Fibroblast of skin of back (primary cell): ENCODE measurements around the gene MAPK7.
"Not testable (repeated sequence)": the region's sequence is repeated elsewhere in the genome, so short reads cannot be mapped to it uniquely, and the experiment has no call there.

Experiments
- DNase-seq: peaks from one replicate; pipeline ENCODE4 v3.0.0-alpha.2; 2013

The MAPK7 gene

DNA sequence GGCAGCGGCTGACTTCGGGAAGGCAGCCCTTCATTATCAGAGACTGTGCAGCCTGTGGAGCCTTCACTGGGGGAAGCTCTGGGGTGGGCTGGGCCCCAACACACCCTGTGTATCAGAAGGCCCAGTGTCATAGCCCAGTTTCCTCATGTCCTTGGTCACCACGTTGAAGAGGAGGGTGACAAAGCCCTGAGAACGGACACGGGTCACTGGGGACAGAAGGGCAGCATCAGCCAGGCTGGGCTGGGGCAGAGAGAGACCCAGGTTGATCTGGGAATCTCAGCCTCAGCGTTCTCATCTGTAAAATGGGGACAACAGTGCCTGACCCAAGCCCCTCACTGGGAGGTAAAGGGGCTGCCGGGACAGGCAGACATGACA, 35.1 kb upstream of the MAPK7 start:
- no peak for DNase-seq

DNA sequence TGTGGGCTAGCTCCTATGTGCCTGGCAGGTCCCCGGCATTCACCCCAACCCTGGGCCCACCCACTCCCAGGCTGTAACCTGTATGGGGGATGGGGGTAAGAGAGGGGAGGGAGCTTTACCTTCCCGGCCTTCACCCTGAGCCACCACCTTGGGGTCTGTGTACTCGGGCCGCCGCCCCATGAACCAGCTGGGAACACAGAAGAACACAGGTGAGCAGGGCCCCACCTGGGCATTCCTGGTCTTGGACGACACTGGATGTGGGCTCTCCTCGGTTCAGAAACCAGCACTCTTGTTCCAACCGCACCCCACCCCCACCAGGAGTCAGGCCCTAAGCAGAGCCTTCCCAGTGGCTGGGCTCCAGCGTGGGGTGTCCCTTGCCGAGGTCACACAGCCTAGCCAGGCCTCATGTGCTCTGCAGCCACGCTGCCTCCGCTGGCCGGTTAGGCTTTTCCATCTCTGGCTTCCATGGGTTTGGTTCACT, 34.6 kb upstream of the MAPK7 start:
- no peak for DNase-seq

DNA sequence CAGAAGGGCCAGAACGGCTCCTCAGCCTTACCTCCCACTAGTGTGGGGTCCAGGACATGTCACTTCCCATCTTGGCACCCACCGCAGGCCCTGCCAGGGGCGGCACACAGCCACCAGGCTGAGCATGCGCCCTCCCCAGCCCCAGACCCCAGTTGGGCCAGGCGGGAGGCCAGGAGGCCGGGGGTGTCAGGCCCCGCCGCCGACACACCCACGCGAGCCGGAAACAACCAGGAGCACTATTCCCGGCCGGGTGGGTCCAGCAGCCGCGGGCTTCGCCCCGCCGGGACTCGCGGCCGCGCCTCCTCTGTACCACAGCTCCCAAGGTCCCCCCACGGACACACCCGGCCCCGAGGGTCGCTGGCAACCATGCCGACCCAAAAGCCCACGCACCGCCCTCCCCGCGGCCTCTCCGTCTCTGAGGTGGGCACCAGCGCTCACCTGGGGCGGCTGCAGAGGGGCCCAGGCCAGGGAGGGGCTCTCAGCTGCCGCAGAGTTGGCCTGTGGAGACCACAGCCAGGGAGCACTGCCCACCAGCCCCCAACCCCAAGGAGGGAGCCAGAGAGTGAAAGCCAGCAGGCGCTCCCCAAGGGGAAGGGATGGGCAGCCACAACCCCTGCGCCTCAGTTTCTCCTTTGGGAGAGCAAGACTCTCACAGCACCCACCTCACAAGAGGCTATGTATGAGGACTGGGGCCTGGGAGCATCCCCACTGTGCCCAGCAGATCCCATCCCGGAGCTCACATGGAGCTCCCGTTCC, 33.8 kb upstream of the MAPK7 start:
- DNase-seq, result no peak

DNA sequence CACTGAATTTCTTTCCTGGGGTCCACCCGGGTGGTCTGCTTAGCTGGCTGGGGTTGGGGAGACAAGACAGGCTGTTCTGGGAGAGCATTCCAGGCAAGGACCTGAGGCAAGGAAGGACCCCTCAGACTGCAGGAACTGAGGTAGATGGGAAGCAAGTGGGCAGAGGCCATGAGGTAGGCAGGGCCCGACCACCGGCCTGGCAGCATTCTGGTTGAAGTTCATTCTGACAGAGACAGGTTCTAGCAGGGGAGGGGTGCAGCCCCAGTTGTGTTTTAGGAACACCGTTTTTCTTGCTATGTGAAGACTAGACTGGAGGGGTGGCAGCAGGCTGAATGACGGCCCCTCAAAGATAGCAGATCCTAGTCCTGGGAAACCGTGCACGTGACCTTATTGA, 33.2 kb upstream of the MAPK7 start:
- no peak for DNase-seq

DNA sequence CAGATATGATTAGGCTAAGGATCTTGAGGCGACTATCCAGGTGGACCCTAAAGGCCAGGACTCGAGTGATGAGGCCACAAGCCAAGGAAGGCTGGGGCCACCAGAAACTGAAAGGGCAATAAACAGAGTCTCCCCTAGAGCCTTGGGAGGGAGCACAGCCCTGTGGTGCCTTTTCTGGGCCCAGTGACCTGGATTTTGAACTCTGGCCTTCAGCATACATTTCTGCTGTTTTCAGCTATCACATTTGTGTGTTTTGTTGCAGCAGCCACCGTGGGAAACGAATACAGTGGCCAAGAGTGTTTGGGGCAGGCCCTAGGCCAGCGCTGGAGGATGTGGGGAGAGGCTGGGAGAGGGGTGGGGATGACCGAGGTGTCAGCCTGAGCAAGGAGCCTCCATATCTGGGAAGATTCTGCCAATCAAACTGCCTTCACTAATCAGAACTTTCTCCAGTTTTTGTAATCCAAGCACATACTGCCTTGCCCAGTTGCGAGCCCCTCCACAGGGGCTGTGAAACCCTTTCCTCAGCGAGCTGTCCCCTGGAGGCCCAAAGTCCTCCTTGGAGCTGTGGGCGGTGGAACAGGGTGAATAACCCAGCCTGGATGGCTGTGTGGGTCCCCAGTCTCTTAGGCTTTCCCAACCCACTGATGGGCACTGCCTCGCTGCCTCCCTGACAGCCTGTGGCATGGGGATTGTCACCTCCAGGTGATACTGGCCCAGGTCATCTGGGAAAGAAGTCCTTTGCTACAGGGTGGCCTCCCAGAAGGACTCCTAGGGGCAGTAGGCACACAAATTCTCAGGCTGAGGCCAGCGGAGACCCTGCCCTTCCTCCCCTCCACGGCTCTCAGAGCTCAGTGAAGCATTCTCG, 32.6 kb upstream of the MAPK7 start:
- DNase-seq, result no peak

DNA sequence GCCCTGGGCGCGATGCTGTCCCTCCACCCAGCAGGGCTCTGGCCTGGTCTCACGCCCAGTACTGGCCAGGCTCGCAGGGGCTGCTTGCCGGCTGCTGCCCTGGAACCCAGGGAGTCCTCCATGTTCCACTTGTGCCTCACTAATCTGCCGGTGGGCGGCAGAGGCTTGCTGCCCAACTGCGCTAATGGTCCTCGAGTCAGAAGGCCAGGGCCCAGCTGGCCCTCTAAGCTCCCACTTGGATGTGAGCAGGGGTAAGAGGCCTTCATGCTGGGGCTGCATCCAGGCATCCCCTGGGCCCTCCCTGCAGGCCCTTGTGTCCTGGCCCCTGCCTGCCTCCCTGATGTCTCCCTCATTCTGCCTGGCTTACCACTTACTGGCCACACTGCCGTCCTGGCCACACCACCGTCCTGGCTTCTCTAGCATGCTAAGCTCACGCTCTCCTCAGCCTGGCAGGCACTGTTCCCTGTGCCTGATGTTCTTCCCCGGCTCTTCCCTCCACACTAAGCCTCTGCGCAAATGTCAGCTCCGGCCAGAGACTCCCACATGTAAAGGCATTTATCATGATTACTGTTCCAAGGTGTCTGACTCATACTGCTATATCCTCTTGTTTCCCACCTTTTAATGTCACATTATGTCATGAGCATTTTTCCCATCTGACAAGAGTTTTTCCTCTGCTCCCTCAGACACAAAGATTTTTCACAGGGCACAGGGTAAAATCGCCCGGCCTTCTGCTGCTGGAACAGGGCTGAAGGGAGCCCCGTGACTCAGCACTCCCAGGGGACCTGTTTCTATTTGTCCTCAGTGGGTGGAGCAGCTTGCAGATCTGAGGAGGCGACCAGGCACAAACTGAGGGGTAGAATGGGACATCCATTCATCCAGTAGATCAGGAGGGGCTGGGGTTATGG, 31.7 kb upstream of the MAPK7 start:
- peak; percentile 91 for DNase-seq

DNA sequence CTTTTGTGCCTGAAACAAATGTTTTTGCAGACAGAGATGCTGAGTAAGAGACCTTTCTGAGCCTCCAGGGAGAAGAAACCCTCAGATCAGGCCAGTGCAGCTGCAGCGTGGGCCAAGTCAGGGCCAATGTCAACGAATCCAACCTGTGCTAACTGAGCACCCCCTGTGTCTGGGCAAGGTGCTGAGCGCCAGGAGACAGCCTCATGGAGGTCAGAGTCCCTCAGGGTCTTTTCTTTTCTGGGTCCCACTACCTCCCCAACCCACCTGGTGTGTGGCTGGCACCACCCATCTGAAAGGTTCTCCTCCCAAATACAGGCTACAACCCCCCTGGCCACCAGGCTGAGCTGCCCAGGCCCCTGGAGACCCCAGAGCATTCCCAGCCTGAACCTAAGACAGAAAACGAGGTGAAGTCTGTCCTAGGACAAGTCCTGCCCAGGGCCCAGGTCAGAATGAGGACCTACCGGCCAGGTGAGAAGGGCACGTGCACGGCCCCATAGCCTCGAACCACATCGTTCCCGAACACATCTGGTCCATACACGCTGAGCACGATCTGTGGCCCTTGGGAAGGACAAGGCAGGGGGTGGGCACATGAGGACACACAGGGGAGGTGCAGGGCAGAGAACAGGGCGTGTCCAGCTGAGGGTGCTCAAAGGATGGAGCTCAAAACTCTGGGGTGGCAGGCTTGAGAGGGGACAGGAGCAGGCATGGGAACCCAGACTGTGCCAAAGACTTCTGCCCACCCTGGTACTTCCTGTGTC, 30.8 kb upstream of the MAPK7 start:
- DNase-seq, result no peak

DNA sequence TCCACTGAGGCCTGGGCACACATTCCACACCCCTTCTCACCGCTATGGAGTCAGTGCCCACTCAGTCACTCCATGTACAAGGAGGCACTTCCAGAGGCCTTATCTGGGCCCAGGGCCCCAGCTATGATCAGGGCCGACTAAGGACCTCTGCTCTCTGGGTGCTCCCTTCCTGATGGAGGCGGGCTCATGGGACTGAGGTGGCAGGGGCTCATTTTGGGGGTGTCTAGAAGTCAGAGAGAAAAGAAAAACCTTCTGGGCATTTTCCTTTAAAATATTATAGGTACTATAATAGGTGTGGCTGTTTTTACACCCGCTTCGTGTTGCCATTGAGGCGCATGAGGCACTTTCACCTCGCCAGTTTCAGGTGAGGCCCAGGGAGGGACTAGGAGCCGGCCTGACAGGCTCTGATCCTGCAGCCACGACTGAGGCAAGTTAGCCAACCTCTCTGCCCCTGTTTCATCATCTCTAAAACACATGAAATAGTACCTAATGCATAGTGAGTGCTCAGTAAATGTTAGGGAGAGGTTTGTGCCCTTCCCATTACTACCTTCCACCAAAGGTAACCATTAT, 30.1 kb upstream of the MAPK7 start:
- no peak for DNase-seq

DNA sequence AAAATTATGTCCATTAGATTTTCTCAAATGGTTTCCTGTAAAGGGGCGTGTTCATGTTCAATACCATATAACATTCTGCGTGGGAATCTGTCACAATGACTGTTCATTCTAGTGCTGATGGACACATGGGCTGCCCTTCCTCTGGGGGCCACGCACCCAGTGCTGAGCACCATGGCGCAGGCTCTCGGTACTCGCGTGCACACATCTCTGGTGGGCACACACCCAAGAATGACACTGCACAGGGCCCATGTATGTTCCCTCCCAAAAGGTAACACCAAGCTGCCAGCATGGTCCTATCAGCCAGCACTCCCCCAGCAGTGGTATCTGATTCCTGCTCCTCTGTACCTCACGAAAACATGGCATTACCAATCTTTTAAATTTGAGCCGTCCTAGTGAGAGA, 29.5 kb upstream of the MAPK7 start:
- no peak for DNase-seq

DNA sequence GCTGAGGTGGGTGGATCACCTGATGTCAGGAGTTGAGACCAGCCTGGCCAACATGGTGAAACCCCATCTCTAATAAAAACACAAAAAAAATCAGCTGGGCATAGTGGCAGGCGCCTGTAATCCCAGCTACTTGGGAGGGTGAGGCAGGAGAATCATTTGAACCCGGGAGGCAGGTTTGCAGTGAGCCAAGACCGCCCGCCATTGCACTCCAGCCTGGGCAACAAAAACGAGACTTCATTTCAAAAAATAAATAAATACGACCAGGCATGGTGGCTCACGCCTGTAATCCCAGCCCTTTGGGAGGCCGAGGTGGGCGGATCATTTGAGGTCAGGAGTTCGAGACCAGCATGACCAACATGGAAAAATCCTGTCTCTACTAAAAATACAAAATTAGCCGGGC, 24.9 kb upstream of the MAPK7 start:
- not testable (repeated sequence) for DNase-seq

DNA sequence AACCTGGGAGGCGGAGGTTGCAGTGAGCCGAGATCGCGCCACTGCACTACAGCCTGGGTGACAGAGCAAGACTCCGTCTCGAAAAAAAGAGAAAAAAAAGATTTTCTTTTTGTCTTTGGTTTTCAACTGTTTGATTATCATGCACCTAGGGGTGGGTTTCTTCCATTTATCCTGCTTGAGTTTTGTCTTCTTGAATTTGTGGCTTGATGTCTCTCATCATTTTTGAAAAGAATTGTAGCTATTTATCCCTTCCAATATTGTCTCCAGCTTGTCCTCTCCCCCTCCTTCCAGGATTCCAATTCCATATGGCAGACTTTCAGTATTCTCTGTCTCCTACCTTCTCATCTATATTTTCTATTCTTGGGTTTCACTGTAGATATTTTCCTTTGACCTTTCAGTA, 23.6 kb upstream of the MAPK7 start:
- no peak for DNase-seq

DNA sequence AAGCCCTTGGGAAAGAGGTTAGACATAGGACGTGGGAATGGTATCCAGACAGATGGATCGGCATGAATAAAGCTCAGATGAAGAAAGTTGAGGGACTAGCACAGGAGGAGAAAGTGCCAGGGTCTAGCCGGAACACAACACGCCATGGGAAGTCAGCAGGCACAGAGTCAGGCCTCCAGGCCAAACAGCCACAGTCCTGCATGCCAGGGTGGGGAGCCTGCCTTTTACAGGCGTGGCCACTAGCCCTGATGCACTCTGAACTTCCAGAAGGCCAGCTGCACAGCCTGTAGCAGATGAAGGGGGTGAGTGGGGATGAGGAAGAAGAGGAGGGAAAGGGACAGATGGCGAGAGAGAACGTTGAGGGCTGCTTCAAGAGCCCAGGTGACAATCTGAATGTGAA, 20.9 kb upstream of the MAPK7 start:
- DNase-seq, result no peak

DNA sequence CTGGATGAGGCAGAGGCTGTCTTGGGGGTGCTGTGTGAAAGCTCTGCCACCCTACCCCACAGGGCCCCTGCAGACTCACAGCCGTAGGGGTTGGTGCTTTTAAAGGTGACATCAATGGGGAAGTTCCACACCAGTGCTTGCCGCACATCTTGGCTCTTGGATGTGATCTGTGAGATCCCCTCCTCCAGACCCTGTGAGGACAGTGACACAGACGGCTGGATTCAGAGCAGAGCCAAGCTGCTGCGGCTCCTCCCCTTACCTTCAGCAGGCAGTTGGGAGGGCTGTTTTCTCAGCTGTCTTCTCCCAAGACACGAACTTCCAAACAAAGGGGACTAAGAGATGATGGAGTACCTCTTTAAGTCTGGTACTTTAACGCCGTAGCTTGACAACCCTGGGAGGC, 20.5 kb upstream of the MAPK7 start:
- no peak for DNase-seq

DNA sequence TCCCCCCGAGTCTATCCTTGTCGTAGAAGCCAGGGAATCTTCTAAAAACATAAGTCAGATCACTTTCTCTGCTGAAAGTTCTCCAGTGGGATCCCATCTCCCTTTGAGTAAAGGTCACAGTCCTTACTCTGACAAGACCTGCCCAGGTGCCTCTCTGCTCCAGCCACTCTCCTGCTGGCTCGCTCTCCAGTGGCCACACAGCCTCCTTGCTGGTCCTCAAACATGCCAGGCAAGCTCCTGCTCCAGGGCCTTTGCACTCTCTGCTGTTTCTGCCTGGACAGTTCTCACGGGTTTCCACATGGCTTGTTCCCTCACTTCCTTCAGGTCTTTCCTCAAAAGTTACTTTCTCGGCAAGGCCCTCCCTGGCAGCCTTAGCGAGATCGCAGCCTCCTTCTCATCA, 19.1 kb upstream of the MAPK7 start:
- no peak for DNase-seq

DNA sequence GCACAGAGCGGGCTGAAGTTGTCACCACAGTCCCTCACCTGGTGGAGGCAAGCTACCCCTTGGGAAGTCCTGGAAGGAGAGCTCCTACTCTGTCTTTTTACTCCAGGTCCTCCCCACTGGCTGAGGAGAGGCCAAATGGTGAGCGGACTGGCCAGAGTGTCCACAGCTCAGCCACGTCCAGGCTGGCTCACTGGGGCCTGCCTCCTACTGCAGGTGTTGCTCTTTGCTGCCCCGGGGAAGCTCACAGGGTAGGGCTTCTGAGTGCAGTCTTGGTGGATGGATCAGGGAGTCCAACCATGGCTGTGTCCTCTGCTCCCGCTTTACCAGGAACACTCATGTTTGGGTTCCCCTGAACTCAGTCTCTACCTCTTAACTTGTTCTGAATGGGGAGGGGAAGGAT, 18.4 kb upstream of the MAPK7 start:
- no peak for DNase-seq

DNA sequence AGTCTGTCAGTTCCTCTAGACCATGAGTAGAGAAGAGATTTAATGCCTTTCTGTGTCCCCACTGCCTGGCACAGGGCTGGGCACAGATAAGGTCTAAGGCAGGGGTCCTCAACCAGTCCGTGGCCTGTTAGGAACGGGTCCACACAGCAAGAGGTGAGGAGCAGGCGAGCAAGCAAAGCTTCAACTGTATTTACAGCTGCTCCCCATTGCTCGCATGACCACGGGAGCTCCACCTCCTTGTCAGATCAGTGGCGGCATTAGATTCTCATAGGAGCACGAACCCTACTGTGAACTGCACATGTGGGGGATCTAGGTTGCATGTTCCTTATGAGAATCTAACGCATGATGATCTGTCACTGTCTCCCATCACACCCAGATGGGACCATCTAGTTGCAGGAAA, 17.5 kb upstream of the MAPK7 start:
- no peak for DNase-seq

DNA sequence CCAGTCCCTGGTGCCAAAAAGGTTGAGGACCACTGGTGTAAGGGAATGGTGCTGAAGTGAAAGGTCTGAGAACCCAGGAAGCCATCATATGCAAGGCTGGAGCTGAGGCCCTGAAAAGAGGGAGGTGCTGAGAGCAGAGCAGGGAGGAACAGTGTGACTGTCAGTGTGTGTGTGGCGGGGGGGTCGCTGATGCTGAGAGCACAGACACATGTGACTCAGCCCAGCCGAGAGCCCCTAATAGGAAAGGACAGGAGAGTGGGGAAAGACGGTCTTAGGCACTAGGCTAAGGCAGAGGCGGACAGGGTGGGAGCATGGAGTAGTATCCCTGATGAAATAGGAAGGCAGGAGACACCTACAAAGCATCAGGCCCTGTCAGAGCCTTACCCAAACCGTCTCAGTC, 17.0 kb upstream of the MAPK7 start:
- peak; percentile 34 for DNase-seq

DNA sequence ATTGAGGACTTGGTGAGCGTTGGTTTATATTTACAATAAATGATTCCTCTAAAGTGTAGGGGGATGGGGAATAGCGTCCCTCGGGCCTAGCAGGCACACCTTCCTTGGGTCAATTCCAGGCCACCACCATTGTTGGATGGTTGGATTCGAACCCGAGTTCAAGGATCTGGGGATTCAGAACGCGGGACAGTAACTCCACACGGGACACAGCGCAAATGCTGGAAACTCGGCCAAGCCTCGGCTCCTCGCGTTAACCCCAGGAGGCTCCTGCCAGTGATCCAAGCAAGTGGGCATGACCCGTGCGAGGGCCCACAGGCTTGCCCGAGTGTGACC, 16.4 kb upstream of the MAPK7 start:
- DNase-seq, result no peak

DNA sequence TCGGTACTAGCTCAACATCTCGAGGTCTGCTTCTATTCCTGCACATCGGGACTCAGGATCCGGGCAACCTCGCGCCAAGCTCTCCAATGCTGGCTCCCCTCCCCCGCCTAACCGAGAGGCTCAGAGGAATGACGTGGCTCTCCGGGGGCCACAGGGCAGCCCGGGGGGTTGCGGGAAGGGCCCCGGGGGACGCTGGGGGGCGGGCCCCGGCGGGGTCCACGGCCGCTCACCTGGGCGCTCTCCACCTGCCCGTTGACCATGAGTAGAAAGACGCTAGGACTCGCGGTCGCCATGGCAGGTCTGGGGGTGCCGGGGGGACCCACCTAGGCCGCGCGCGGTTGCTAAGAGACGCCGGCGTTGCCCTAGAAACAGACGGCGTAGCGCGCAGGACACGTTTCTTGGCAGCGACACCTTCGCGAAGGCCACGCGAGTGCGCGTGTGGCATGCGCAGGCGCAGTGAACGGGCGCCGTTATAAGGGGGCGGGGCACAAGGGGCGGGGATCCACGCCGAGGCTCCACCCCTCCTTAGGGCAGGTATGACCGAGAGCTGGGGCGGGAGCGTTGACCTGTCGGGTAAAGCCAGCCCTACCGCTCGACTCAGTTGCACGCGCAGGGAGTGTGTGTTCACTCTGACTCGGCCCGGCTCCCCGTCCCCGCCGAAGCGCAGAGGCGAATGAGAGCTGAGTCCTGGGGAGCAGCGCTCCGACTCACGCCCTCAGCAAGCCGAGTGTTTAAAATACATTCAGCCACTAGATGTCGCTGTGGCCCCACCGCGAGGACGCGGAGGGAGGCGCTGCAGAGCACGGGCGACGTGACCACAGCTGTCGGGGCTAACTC, 15.8 kb upstream of the MAPK7 start, which contains the start of gene B9D1:
Gene B9D1, minus strand, starts transcription at position 447 of the 837 bp plus-strand sequence. Its CDS starts 154 bp downstream, at position 293.
- peak; percentile 86 for DNase-seq

DNA sequence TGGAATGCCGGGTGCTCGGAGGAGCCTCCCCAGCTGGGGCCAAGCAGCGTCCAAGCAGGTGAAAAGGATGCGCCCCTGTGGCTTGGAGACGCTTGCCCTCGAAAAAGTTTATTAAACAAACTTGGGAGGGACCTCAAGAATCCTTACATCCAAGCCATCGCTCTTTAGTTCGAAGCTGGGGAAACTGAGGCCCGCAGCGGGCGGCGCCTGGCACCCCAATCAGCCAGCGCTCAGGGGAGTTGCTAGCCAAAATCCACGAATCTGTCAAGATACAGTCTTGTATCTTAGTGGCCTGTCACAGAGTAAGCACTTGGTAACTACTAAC, 15.2 kb upstream of the MAPK7 start:
- DNase-seq, result no peak

DNA sequence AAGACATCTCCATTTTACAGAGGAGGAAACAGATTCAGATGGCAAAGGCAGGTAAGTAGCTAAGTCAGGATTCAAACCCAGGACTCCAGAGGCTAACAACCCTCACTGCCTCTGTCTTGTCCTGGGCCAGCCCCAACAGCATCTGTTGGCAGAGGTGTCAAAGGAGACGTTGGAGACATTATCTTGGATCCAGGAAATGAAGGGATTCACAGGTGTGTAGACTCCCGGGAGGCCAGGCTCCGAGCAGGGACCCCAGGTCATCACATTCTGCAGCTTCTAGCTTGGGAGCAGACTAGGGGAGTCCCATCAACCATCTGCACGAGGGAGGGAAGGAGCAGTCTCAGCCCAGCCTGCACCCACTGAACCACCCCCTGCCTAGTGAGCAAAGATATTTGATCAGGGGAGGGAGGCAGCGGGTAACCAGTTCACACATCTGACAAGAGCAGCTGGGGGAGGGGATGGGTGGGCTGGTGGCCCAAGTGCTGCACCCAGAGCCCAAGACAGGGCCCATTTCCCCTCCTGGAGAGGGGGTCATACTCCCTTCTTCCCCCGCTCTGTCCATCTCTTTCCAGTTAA, 14.8 kb upstream of the MAPK7 start:
- DNase-seq, result no peak
